ENCODE measurements around the gene TMEM140. TPM values are rescaled to one million over a fixed set of nuclear protein-coding genes. Genes with fewer than 3 reads are reported as not detected.
A peak's percentile ranks its signal among the peaks of the same experiment; 100 is the strongest.

The TMEM140 gene
- total and polyA plus RNA-seq, 2 of the 13 experiments (the other 11 are each of a cell fraction or from before 2014, with no cell fraction given) = 9.2 to 21.7 TPM

DNA sequence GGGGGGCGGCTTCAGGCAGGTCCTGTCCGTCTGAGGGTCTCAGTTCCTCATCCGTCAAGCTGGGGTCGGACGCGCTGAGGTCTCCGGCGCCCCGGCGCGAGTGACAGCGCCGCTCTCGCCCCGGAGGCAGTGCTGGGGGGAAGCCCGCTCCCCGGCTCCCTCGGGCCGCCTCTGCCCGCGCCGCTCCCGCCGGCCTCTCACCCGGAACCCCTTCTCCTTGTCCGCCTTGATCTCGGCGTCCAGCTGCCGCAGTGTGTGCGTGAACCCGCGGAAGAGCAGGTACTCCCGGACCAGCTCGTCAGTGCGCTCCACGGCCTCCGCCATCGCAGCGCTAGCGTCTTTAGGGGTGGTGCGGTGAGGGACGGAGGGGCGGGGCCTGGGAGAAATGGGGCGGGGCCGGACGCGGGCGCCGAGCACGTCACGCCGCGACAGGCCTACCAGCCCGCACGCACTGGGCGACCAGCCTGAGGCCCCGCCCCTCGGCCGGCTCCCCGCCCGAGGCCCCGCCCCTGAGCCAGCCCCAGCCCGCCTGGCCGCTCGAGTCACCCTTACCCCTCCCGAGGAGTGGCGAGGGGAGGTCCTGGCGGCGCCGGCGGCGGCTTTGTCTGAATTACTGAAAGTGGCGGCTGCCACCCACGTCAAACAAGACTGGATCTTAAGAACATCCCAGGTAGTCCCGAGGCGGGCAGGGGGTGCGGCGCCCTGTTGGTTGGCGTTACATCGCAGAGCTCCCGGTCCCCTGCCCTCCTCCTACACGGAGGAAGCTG lies 63.5 kb downstream of the TMEM140 start, which contains the start of gene WDR91:
Gene WDR91 (minus strand): TSS at position 348 of the 767 bp plus-strand sequence. CDS start 24 bp downstream, at position 324.
- intact Hi-C loops (cut with micrococcal nuclease; ENCODE audit: unreplicated experiment) (loop anchor here (2.0 to 5.0 kb wide), 2 partner anchors 39 to 41 kb away; no protein-coding TSS in a partner anchor), in situ Hi-C loops (cut with HindIII; ENCODE audit: extremely low pct_ligation_motif_present, low pct_unique_long_range_greater_than_20kb) (loop anchor here (5.0 kb wide), 1 partner anchor 34 kb away; no protein-coding TSS in a partner anchor)
- no peaks in the 10 kb centered on the region for H3K36me3 ChIP-seq (replicated peaks in 1 of 2; ENCODE audit: control insufficient read depth in 1 of 2, insufficient read depth in 2 of 2, low read length in 2 of 2)
- H3K4me3 ChIP-seq (replicated peaks in 1 of 3; ENCODE audit: insufficient read depth in 1 of 3, low read depth in 2 of 3, low read length in 3 of 3) = peak within 1 kb of the TSS; percentile 86 to 98 (median 96)
- no TSS peak for BruUV-seq (replicated peaks)
- H3K27ac ChIP-seq (ENCODE audit: extremely low read length, insufficient read depth, low read length) = peak within 1 kb of the TSS; percentile 54
- no peaks in the 10 kb centered on the region for H4K20me1 ChIP-seq (ENCODE audit: insufficient read depth, low read length)
- FAIRE-seq (no peak), ATAC-seq (peak; percentile 90), DNase-seq (ENCODE audit: low spot score) (peak; percentile 85)
- peak within 1 kb of the TSS; percentile 83 for H3K9ac ChIP-seq (ENCODE audit: insufficient read depth, low read depth, low read length)
- H3K4me1 ChIP-seq (ENCODE audit: insufficient read depth, low read length) = peaks cover 66% of the 10 kb centered on the region
- H3K9me3 ChIP-seq (ENCODE audit: low read length) = no peaks in the 10 kb centered on the region
- H3K4me2 ChIP-seq (ENCODE audit: low read depth, low read length) = peak within 1 kb of the TSS; percentile 96
- peaks cover 9% of the 10 kb centered on the region for H3K79me2 ChIP-seq (ENCODE audit: insufficient read depth, low read length)
- no peaks in the 10 kb centered on the region; a peak in 1 of 5 replicates for H3K27me3 ChIP-seq (ENCODE audit: control insufficient read depth in 1 of 2, insufficient read depth in 2 of 2, low read length in 2 of 2)
- peak within 1 kb of the TSS; percentile 70 for H2AFZ ChIP-seq (ENCODE audit: low read length)
- CTCF ChIA-PET (ENCODE audit: low intra/inter-chr PET ratio, low total read pairs) = no interaction called here
- POLR2A ChIA-PET = interaction anchor here (1.0 to 2.1 kb wide), 6 partner anchors 29 to 47 kb away, joined by 3 to 12 read pairs (median 3); partner anchors contain the start of gene CYREN
- 0% methylated on average over 3 of the region's 82 CpGs for WGBS (ENCODE audit: low lambda C conversion rate)
- TF ChIP-seq ARNT2 (CRISPR knock-in tag; IDR thresholded peaks at IDR 0.05; ENCODE audit: low read depth) (peak; percentile 22; the same call in 1 of the 2 replicates), ZNF598 (CRISPR knock-in tag; IDR thresholded peaks at IDR 0.05; ENCODE audit: borderline replicate concordance) (0 out of 2 replicates have a peak, but pooled peaks have one; percentile 39), NR0B2 (CRISPR knock-in tag; IDR thresholded peaks at IDR 0.05) (no peak), SNAPC5 (CRISPR knock-in tag; IDR thresholded peaks at IDR 0.05; ENCODE audit: borderline replicate concordance) (no peak), TBX2 (CRISPR knock-in tag; IDR thresholded peaks at IDR 0.05; ENCODE audit: borderline replicate concordance) (no peak), ZNF891 (CRISPR knock-in tag; IDR thresholded peaks at IDR 0.05) (0 out of 2 replicates have a peak, but pooled peaks have one; percentile 30), NONO (IDR thresholded peaks at IDR 0.05) (no peak), NONO (CRISPR knock-in tag; conservative IDR thresholded peaks at IDR 0.05) (peak; percentile 40; the same call in 1 of the 2 replicates), ZSCAN31 (CRISPR knock-in tag; IDR thresholded peaks at IDR 0.05; ENCODE audit: low read depth) (0 out of 2 replicates have a peak, but pooled peaks have one; percentile 35), NCOA1 (CRISPR knock-in tag; IDR thresholded peaks at IDR 0.05) (peak; percentile 49; the same call in 1 of the 2 replicates), ZNF547 (CRISPR knock-in tag; IDR thresholded peaks at IDR 0.05) (peak; percentile 75), ZKSCAN8 (CRISPR knock-in tag; IDR thresholded peaks at IDR 0.05; ENCODE audit: borderline replicate concordance) (no peak), HNRNPL (IDR thresholded peaks at IDR 0.05; ENCODE audit: low read depth, low read length) (no peak), MXD4 (CRISPR knock-in tag; IDR thresholded peaks at IDR 0.05) (no peak), FOSL2 (CRISPR knock-in tag; IDR thresholded peaks at IDR 0.05) (no peak), ZNF563 (CRISPR knock-in tag; IDR thresholded peaks at IDR 0.05) (peak; percentile 59; the same call in 1 of the 2 replicates)
- TF ChIP-seq, protein P1, sequence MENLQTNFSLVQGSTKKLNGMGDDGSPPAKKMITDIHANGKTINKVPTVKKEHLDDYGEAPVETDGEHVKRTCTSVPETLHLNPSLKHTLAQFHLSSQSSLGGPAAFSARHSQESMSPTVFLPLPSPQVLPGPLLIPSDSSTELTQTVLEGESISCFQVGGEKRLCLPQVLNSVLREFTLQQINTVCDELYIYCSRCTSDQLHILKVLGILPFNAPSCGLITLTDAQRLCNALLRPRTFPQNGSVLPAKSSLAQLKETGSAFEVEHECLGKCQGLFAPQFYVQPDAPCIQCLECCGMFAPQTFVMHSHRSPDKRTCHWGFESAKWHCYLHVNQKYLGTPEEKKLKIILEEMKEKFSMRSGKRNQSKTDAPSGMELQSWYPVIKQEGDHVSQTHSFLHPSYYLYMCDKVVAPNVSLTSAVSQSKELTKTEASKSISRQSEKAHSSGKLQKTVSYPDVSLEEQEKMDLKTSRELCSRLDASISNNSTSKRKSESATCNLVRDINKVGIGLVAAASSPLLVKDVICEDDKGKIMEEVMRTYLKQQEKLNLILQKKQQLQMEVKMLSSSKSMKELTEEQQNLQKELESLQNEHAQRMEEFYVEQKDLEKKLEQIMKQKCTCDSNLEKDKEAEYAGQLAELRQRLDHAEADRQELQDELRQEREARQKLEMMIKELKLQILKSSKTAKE (CRISPR knock-in tag; IDR thresholded peaks at IDR 0.05; ENCODE audit: borderline replicate concordance) = no peak
- TF ChIP-seq, protein P2, sequence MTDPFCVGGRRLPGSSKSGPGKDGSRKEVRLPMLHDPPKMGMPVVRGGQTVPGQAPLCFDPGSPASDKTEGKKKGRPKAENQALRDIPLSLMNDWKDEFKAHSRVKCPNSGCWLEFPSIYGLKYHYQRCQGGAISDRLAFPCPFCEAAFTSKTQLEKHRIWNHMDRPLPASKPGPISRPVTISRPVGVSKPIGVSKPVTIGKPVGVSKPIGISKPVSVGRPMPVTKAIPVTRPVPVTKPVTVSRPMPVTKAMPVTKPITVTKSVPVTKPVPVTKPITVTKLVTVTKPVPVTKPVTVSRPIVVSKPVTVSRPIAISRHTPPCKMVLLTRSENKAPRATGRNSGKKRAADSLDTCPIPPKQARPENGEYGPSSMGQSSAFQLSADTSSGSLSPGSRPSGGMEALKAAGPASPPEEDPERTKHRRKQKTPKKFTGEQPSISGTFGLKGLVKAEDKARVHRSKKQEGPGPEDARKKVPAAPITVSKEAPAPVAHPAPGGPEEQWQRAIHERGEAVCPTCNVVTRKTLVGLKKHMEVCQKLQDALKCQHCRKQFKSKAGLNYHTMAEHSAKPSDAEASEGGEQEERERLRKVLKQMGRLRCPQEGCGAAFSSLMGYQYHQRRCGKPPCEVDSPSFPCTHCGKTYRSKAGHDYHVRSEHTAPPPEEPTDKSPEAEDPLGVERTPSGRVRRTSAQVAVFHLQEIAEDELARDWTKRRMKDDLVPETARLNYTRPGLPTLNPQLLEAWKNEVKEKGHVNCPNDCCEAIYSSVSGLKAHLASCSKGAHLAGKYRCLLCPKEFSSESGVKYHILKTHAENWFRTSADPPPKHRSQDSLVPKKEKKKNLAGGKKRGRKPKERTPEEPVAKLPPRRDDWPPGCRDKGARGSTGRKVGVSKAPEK (CRISPR knock-in tag; IDR thresholded peaks at IDR 0.05; ENCODE audit: borderline replicate concordance) = 0 out of 2 replicates have a peak, but pooled peaks have one; percentile 40
